HG02885 (cell line): ENCODE measurements around the gene RAD51B.
"Not testable (repeated sequence)": the region's sequence is repeated elsewhere in the genome, so short reads cannot be mapped to it uniquely, and the experiment has no call there.

ENCODE experiments used
- ATAC-seq: cut with Tn5 transposase; IDR thresholded peaks from one replicate; pipeline ENCODE4 v1.9.1; 2021; ENCODE audit warnings: mild to moderate bottlenecking; ENCODE audit not compliant: unreplicated experiment, poor library complexity

The RAD51B gene

DNA sequence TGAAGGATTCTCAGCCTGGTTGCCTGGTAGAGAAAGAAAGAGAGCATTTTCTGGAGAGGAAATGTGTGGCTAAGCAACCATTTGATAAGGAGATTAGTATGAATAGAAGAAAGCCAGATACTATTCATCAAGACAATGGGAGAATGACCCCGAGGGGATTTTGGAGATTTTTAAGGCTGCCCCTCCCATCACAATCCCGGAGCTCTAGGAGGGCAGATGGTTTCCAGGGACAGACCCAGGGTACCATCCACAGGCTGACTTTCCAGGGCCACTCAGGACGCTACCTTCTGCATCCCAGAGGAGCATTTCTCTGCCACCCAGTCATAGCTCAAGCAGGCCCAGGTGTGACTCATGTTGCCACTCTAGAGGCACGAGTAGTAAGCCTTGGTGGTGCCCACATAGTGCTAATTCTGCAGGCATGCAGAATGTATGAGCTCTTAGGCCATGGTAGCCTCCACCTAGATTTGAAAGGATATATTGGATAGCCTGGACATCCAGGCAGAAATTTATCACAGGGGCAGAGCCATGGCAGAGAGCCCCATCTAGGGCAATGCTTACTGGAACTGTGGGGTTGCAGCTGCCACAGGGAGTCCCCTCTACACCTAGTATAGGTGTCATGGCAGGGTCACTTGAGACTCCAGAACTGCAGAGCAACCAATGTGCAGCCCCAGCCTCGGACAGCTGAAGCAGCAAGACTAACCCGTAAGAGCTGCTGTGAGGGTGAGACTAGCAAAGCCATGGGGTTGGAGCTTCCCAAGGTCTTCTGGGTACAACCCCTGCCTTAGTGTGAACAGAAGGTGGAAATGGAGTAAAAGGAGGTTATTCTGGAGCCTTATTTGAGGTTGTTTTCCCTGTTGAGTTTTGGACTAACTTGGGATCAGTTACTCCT lies 607.3 kb downstream of the RAD51B start:
- ATAC-seq: no peak

GRCh38 chr14:68427550-68427890 lies 607.9 kb downstream of the RAD51B start:
- ATAC-seq: no peak

DNA sequence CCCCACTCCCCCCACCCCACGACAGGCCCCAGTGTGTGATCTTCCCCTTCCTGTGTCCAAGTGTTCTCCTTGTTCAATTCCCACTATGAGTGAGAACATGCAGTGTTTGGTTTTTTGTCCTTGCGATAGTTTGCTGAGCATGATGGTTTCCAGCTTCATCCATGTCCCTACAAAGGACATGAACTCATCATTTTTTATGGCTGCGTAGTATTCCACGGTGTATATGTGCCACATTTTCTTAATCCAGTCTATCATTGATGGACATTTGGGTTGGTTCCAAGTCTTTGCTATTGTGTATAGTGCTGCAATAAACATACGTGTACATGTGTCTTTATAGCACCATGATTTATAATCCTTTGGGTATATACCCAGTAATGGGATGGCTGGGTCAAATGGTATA lies 609.3 kb downstream of the RAD51B start:
- not testable (repeated sequence) for ATAC-seq

- ATAC-seq: not testable (repeated sequence)
These were observed 614.6 kb downstream of the RAD51B start for GRCh38 chr14:68434173-68434572.

- not testable (repeated sequence) for ATAC-seq
These were observed 616.1 kb downstream of the RAD51B start for GRCh38 chr14:68435631-68436030.

DNA sequence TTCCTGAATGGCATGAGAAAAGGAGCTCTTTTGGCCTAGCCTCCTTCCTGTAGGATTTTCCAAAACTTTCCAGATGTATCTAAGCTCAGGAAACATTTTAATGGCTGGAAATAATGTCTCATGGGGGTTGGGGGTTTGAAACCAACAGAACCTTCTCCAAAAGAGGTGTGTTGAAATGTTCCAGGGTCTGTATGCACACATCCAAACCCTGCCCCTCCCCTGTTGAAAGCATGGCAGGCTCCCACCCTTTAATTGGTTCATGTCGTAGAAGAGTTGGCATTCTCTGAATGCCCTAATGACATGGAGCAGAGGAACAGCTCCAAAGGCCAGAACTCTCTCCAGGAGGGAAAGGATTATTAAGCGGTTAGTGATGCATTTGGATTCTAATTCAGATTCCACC lies 620.1 kb downstream of the RAD51B start:
- ATAC-seq: no peak

- ATAC-seq: no peak
These were observed 621.2 kb downstream of the RAD51B start for GRCh38 chr14:68440820-68441219.

GRCh38 chr14:68441542-68441941 lies 622.0 kb downstream of the RAD51B start:
- ATAC-seq: no peak

DNA sequence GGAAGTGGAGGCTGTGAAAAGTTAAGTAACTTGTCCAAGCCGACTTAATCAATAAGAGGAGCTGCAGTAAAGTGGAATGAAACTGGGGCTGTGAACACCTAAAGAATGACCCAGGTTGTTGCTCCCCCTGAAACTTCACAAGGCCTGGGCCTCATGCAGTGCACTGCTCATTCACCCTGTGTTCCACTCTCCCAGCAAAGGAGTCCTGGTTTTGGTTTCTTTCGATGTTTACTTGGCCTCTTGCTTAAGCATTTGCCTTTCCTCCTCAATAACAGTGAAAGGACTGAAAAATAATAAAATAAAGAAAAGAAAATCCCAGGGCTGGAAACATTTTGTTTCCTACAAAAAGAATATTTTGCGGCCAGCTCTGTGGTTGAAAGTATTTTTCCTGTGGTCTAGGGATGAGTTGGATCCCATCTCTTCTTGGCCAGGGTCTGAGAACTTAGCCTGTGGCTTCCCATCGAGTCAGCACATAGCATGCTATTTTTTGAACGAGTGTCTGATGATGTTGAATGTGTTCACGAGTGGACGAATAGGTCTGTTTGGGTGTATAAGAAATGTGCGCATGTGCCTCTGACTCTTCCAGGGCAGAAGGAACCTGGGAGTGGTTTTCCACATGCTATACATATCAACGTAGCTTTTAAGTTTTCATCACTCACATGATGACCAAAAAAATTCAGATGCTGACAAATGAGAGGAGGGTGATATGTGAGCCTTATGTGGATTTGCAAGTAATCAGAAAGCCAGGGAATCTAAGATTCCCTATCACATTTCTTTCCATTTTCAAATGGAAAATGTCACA lies 623.5 kb downstream of the RAD51B start:
- ATAC-seq: no peak

DNA sequence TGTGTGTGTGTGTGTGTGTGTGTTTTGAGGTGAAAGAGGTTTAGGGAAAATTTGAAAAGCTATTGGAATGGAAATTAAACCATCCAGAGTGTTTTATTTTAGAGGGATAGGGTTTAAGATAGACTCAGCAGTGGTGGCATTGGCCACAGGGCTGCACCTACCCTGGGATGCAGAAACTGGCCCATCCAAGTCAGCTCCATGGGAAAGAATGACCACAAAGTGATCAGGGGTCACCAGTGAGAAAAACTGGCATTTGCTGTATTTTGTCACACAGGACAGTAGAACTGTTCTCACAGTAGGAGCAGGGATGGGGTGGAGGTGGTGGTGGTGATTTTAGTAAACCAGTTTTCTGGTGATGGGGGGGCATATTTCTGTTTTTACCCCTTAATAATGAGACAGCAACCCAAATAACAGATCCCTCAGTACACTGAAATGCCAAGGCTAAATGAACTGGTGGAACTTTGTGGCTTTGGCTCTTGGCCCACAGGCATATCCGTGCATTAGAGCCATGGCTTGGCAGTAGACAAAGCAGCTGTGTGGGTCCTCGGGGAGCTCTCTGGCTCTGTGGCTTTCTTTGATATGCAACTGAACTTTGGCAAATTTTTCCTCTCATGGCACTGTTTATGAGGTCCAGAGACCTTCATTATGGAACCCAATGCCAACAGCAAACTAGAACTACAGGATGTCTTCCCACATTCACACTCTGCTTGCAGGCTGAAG lies 625.0 kb downstream of the RAD51B start:
- ATAC-seq: no peak

DNA sequence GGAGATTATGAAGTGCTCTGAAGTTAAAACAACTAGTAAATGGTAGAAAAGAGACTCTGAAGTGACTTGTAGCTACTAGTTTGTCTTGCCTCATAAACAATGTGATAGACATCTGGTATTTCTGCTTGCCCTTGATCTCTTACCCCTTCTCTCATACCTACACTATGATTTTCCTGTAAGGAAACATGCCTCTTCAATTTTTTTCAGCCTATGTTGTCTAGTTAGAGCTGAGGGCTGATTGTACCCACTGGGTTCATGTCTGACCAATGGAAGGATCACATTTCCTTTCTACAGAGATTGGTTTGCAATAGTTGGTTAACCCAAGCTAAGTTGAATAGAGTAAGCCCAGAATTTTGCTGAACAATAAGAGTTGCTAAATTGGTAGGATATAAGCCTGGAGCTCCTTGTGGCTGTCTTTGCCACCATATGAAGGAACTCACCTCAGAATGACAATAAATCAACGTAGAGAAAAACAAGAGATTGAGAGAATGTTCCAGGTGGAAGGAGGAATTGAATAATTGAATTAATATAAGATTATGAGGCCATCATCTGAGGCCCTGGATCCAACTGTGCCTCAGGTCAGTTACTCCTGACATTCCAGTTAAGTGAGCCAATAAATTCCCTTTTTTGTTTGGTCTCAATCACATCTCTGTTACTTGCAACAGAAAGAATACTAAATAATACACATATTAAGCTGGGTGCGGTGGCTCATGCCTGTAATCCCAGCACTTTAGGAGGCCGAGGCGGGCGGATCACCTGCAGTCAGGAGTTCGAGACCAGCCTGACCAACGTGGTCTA lies 626.9 kb downstream of the RAD51B start:
- no peak for ATAC-seq

DNA sequence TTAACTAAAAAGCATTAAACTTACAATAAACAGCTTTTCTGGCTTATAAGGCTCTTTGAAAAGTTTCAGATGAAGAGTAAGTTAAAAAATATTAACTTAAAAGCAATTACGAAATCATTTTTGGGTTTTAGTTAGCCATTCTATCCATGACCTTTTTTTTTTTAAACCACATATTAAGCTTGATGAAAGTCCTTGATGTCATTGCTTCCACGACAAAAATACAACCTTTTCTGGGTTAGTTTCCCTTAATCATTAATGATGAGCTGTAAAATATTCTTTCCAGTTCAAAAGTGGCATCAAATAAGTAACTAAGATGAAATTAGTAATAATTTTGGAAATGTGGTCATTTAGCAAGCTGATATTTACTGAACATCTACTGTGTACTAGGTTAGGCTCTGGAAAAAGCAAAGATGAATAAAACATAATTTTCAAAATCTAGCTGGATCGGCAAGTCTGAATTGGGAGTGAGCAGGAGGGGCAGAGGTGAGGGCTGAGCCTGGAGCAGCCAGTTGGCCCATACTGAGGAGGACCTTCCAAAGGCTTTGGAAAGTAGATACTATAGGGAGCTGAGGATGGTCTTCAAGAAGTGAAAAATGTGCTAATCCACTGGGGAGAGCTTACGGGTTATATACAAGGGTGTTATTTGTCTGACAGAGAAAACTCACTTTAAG lies 628.1 kb downstream of the RAD51B start:
- ATAC-seq: no peak

DNA sequence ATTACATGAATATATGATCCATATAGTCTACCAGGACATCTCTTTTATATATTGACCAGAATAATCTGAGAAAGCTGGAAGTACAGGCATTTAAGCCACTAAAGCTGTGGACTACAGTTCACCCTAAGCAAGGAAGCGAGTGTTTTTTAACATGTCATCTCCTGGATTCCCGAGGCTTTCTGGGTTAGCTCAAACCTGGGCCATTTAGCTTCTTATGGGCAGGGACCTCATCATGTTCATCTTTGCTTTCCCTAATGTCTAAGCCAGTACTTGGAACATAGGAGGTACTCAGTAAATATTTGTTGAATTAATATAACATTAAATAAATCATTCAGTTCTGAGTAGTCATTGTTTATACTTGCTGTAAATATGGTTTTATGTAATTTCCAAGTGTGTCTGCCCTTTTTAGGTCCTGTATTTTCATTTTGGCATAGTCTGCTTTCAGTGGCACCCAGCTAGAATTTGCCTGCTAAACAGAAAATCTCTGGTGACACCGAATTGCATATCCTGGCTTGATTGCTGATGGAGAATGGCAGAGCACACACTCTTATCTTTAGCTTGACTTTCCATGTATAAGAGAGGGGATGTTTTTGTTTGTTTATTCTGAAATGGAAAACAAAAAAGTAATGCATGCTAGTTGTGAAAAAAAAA lies 628.8 kb downstream of the RAD51B start:
- ATAC-seq: no peak

- no peak for ATAC-seq
These were observed 630.1 kb downstream of the RAD51B start for GRCh38 chr14:68449561-68450181.

- no peak for ATAC-seq
These were observed 631.0 kb downstream of the RAD51B start for GRCh38 chr14:68450391-68451120.

GRCh38 chr14:68451696-68452373 lies 632.3 kb downstream of the RAD51B start:
- ATAC-seq: no peak

DNA sequence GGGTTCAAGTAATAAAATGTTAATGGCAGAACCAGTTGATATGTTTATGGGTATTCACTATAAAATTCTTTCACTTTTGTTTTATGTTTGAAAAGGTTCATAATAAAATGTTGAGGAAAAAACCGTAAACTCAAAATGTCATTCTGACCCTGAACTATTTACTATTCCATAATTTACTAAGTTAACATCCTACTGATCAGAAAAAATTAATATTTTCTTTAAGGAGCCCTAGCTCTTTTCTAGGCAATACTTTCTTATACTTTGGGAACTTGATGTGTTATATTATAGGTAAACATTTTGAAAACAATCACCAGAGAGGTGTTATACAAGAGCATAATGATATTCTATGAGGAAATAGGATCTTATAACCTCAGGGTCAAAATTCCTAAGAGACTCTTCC lies 638.7 kb downstream of the RAD51B start:
- ATAC-seq: no peak
